Spleen (tissue), 7 donors: Measurements from ENCODE around the gene HDAC4.

Experiments
- CTCF ChIP-seq, 11 experiments: fragments of 200-600 bp in 7 of 11; fragments of 450-650 bp in 4 of 11; sonication (generic) in 4 of 11; IDR thresholded peaks in 8 of 11; conservative IDR thresholded peaks in 3 of 11; 1 replicate in 7 of 11; 2 replicates in 4 of 11; pipeline versions ENCODE4 v1.4.0 to v1.8.0; 2016 to 2021; ENCODE audit warnings: antibody characterized with exemption in 11 of 11, inconsistent platforms in 4 of 11, mild to moderate bottlenecking in 1 of 11
- POLR2A ChIP-seq, 3 donors: fragments of 450-650 bp; IDR thresholded peaks; one replicate each; pipeline ENCODE4 v1.5.1; 2017; ENCODE audit warnings: antibody characterized with exemption in 3 of 3, mild to moderate bottlenecking in 1 of 3
- POLR2AphosphoS5 ChIP-seq, 3 donors: sonication (generic); formaldehyde crosslinking; IDR thresholded peaks; one replicate each; pipeline ENCODE4 v1.5.1; 2017; ENCODE audit warnings: antibody characterized with exemption in 3 of 3
- donor health status: DM: no; HTN: no; CAD: no; lungs with moderate emphysema.
- donor health status: DM: no; HTN: no; CAD: no.
- donor health status: DM: no; HTN: no; CAD: no.

GRCh38 chr2:239279508-239280295, 121.1 kb downstream of the HDAC4 start:
- no peak for TF ChIP-seq CTCF (IDR thresholded peaks at IDR 0.05 in 8 of 11, conservative IDR thresholded peaks at IDR 0.05 in 3 of 11)
- no peak for TF ChIP-seq POLR2A (IDR thresholded peaks at IDR 0.05)
- TF ChIP-seq POLR2AphosphoS5 (IDR thresholded peaks at IDR 0.05): no peak
